Liver (tissue), 9 donors: Measurements from ENCODE around the gene ADM5. TPM values are rescaled to one million over a fixed set of nuclear protein-coding genes. Genes with fewer than 3 reads are reported as not detected.

Source experiments
- DNase-seq: peaks from one replicate; pipeline ENCODE4 v3.0.0-alpha.2; 2017; ENCODE audit warnings: low spot score
- H3K27ac ChIP-seq, 2 donors: one replicate each; pipeline ENCODE4 v1.7.0; 2013; ENCODE audit warnings: inconsistent platforms in 2 of 2, low read length in 2 of 2, control low read depth in 1 of 2, low read depth in 1 of 2, mild to moderate bottlenecking in 1 of 2
- H3K27me3 ChIP-seq, 4 donors: one replicate each; pipeline versions ENCODE4 v1.6.1 to v1.7.0; 2013; ENCODE audit warnings: low read length in 3 of 4, inconsistent platforms in 1 of 4, mild to moderate bottlenecking in 1 of 4, moderate library complexity in 1 of 4; ENCODE audit not compliant: control insufficient read depth in 4 of 4, insufficient read depth in 4 of 4
- H3K36me3 ChIP-seq, 4 donors: one replicate each; pipeline versions ENCODE4 v1.6.1 to v1.7.0; 2013; ENCODE audit warnings: low read length in 3 of 4, mild to moderate bottlenecking in 3 of 4, low read depth in 1 of 4, moderate library complexity in 1 of 4; ENCODE audit not compliant: control insufficient read depth in 4 of 4, insufficient read depth in 3 of 4
- H3K4me1 ChIP-seq, 4 donors: one replicate each; pipeline versions ENCODE4 v1.6.1 to v1.7.0; 2013; ENCODE audit warnings: low read length in 3 of 4, mild to moderate bottlenecking in 3 of 4, moderate library complexity in 1 of 4; ENCODE audit not compliant: control insufficient read depth in 4 of 4, insufficient read depth in 4 of 4
- H3K4me3 ChIP-seq, 3 donors: one replicate each; pipeline versions ENCODE4 v1.6.1 to v1.7.0; 2013; ENCODE audit warnings: low read length in 3 of 3, control low read depth in 1 of 3, low read depth in 1 of 3, mild to moderate bottlenecking in 1 of 3
- H3K9ac ChIP-seq, 2 donors: one replicate each; pipeline ENCODE4 v1.7.0; 2013; ENCODE audit warnings: low read length in 2 of 2, mild to moderate bottlenecking in 2 of 2, moderate library complexity in 2 of 2, control low read depth in 1 of 2, low read depth in 1 of 2
- H3K9me3 ChIP-seq, 4 donors: one replicate each; pipeline versions ENCODE4 v1.6.1 to v1.7.0; 2013; ENCODE audit warnings: low read length in 3 of 4; ENCODE audit not compliant: control insufficient read depth in 4 of 4
- ATF3 ChIP-seq: IDR thresholded peaks from 2 replicates; pipeline ENCODE4 v1.6.1; 2016; ENCODE audit warnings: antibody characterized with exemption
- CTCF ChIP-seq: fragments of 150-350 bp; IDR thresholded peaks from 2 replicates; pipeline ENCODE4 v1.5.1; 2017; ENCODE audit warnings: improper control_type of control experiment, low read depth, low read length; ENCODE audit not compliant: missing input control
- FOXA2 ChIP-seq: IDR thresholded peaks from 2 replicates; pipeline ENCODE4 v1.6.1; 2016; ENCODE audit warnings: antibody characterized with exemption
- GABPA ChIP-seq, 2 donors: IDR thresholded peaks in 1 of 2; conservative IDR thresholded peaks in 1 of 2; 2 replicates each; pipeline ENCODE4 v1.6.1; 2016; ENCODE audit warnings: antibody characterized with exemption in 2 of 2, mild to moderate bottlenecking in 1 of 2, moderate library complexity in 1 of 2
- HNF4G ChIP-seq: IDR thresholded peaks from 2 replicates; pipeline ENCODE4 v1.6.1; 2016; ENCODE audit warnings: antibody characterized with exemption
- SP1 ChIP-seq: IDR thresholded peaks from 2 replicates; pipeline ENCODE4 v1.6.1; 2018; ENCODE audit warnings: antibody characterized with exemption, mild to moderate bottlenecking
- TAF1 ChIP-seq: conservative IDR thresholded peaks from 2 replicates; pipeline ENCODE4 v1.6.1; 2016; ENCODE audit warnings: antibody characterized with exemption, mild to moderate bottlenecking
- WGBS: extraction: QIAGEN DNeasy Blood & Tissue Kit; methylation state at CpG from one replicate; pipeline ENCODE4 v1.1.7; 2013; 5-methylcytosine and 5-hydroxymethylcytosine counted together
- polyA plus RNA-seq, 2 donors: library from polyadenylated mRNA; stranded (reverse) in 1 of 2; unstranded in 1 of 2; fragments of 200-250 nt in 1 of 2; fragments of >200 nt in 1 of 2; fragmentation: Nextera tagmentation in 1 of 2; extraction: Ambion mirVana in 1 of 2; gene quantifications; one replicate each; pipeline versions ENCODE4 v1.2.1 to v1.2.3, GENCODE V29; 2013 to 2015
- total RNA-seq, 2 donors: library from RNA; depleted of rRNA; stranded (reverse); fragments of >200 nt; gene quantifications; one replicate each; pipeline ENCODE4 v1.2.3, GENCODE V29; 2014
- donor health status: healthy.
- donor health status: healthy.
- donor health status: healthy.
- donor health status: healthy.
- donor health status: healthy.

ADM5 gene
- total and polyA plus RNA-seq, 4 donors = 0.11 to 0.84 (median 0.26) TPM

GRCh38 chr19:49681830-49682229 is 7.6 kb upstream of the ADM5 start:
- Histone ChIP-seq H3K9me3 (no peaks in the 10 kb centered on the region), H3K9ac (no peak overlapping the region), H3K27ac (no peak overlapping the region), H3K4me3 (no peak overlapping the region), H3K27me3 (no peaks in the 10 kb centered on the region), H3K4me1 (peaks cover 2 to 37% (median 20%) of the 10 kb centered on the region in 4 donors), H3K36me3 (peaks cover 6 to 39% (median 13%) of the 10 kb centered on the region in 4 donors)
- no peak for DNase-seq
- 90% methylated on average over 19 of the region's 19 CpGs for WGBS
- TF ChIP-seq SP1 (no peak), CTCF (no peak)

GRCh38 chr19:49682274-49682673 is 7.1 kb upstream of the ADM5 start:
- Histone ChIP-seq H3K9ac (no peak overlapping the region), H3K9me3 (no peaks in the 10 kb centered on the region), H3K27ac (no peak overlapping the region), H3K4me3 (no peak overlapping the region), H3K36me3 (peaks cover 6 to 42% (median 14%) of the 10 kb centered on the region in 4 donors), H3K27me3 (no peaks in the 10 kb centered on the region), H3K4me1 (peaks cover 2 to 37% (median 20%) of the 10 kb centered on the region in 4 donors)
- 94% methylated on average over 8 of the region's 8 CpGs for WGBS
- DNase-seq = no peak
- TF ChIP-seq FOXA2 (no peak), HNF4G (no peak)

DNA sequence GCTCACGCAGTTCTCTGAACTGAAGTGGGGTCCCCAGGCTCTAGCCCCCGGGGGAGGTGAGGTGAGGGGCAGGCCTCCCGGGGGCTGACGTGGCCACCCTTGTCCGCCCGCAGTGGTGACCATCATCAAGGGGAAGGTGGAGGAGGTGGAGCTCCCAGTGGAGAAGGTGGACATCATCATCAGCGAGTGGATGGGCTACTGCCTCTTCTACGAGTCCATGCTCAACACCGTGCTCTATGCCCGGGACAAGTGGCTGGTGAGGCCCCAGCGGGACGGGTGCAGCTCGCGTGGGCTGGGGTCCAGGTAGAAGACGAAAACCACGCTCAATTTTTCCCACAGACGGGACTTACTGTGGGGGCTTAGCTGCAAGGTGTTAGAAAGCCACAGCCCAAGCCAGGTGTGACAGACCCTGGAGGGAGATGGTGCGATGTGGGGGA is 5.6 kb upstream of the ADM5 start:
- H3K36me3 ChIP-seq = peaks cover 6 to 49% (median 16%) of the 10 kb centered on the region in 4 donors
- no peak for DNase-seq
- H3K9ac ChIP-seq = no peak overlapping the region
- no peaks in the 10 kb centered on the region for H3K27me3 ChIP-seq
- peaks cover 2 to 30% (median 15%) of the 10 kb centered on the region in 4 donors for H3K4me1 ChIP-seq
- whole genome bisulfite sequencing = 96% methylated on average over 18 of the region's 18 CpGs
- H3K4me3 ChIP-seq = no peak overlapping the region
- no peaks in the 10 kb centered on the region for H3K9me3 ChIP-seq
- no peak for TF ChIP-seq CTCF
- TF ChIP-seq HNF4G = no peak
- no peak for TF ChIP-seq TAF1
- TF ChIP-seq GABPA (IDR thresholded peaks at IDR 0.05 in 1 of 2, conservative IDR thresholded peaks at IDR 0.05 in 1 of 2) = no peak
- TF ChIP-seq ATF3 = no peak
- H3K27ac ChIP-seq = no peak overlapping the region
